RWPE2 (cell line): ENCODE results near the gene CIB4.

Experiments
- ATAC-seq: fragments of 200-7000 bp; cut with Tn5 transposase; 3 replicates; pipeline ENCODE4 v1.9.1; 2021; ENCODE audit warnings: low read depth
- DNase-seq: peaks from one replicate; pipeline ENCODE4 v3.0.0-alpha.2; 2020; ENCODE audit warnings: low spot score
- H3K27ac ChIP-seq: fragments of 450-650 bp; 2 replicates; pipeline ENCODE4 v1.5.1; 2017; ENCODE audit warnings: mild to moderate bottlenecking; ENCODE audit not compliant: poor library complexity, severe bottlenecking
- H3K27me3 ChIP-seq: fragments of 250-450 bp; sonication (Bioruptor Pico); 2 replicates; pipeline ENCODE4 v1.5.1; 2021; ENCODE audit warnings: mild to moderate bottlenecking, moderate library complexity; ENCODE audit not compliant: insufficient read depth, poor library complexity, severe bottlenecking
- H3K36me3 ChIP-seq: fragments of 250-450 bp; sonication (Bioruptor Pico); 2 replicates; pipeline ENCODE4 v1.5.1; 2020; ENCODE audit warnings: low read depth, mild to moderate bottlenecking, moderate library complexity
- H3K4me1 ChIP-seq: fragments of 250-450 bp; sonication (Bioruptor Pico); 2 replicates; pipeline ENCODE4 v1.5.1; 2021; ENCODE audit warnings: mild to moderate bottlenecking, moderate library complexity; ENCODE audit not compliant: insufficient read depth, poor library complexity, severe bottlenecking
- H3K4me3 ChIP-seq: fragments of 250-450 bp; sonication (Bioruptor Pico); 2 replicates; pipeline ENCODE4 v1.5.1; 2021; ENCODE audit warnings: mild to moderate bottlenecking, moderate library complexity; ENCODE audit not compliant: severe bottlenecking
- H3K9me3 ChIP-seq: fragments of 250-450 bp; sonication (Bioruptor Pico); 2 replicates; pipeline ENCODE4 v1.5.1; 2021; ENCODE audit warnings: mild to moderate bottlenecking, moderate library complexity; ENCODE audit not compliant: severe bottlenecking
- CTCF ChIP-seq: fragments of 450-650 bp; IDR thresholded peaks from one replicate; pipeline ENCODE4 v1.5.1; 2017; ENCODE audit warnings: mild to moderate bottlenecking, moderate library complexity; ENCODE audit not compliant: poor library complexity, severe bottlenecking

The CIB4 gene

GRCh38 chr2:26646986-26647672 is 6.0 kb upstream of the CIB4 start:
- Histone ChIP-seq H3K36me3 (no peaks in the 10 kb centered on the region), H3K9me3 (no peaks in the 10 kb centered on the region), H3K27me3 (peaks cover 2% of the 10 kb centered on the region), H3K4me1 (peaks cover 5% of the 10 kb centered on the region), H3K27ac (no peak overlapping the region), H3K4me3 (no peak overlapping the region)
- no peak for TF ChIP-seq CTCF
- DNase-seq, result no peak
- ATAC-seq, result no peak

DNA sequence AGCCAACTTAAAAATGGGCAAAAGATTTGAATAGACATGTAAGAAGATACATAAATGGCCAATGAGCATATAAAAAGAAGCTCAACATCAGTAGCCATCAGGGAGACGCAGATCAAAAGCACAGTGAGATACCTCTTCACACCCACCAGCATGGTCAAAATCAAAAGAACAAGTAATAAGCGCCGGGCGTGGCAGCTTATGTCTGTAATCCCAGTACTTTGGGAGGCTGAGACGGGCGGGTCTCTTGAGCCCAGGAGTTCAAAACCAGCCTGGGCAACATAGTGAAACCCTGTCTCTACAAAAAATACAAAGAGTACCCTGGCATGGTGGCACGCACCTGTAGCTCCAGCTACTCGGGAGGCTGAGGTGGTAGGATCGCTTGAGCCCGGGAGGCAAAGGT is 4.6 kb upstream of the CIB4 start:
- Histone ChIP-seq H3K36me3 (no peaks in the 10 kb centered on the region), H3K4me1 (peaks cover 9% of the 10 kb centered on the region), H3K27me3 (peaks cover 2% of the 10 kb centered on the region), H3K4me3 (no peak overlapping the region), H3K9me3 (no peaks in the 10 kb centered on the region), H3K27ac (no peak overlapping the region)
- no peak for TF ChIP-seq CTCF
- DNase-seq (no peak), ATAC-seq (no peak)

- DNase-seq, result no peak
These were observed 3.1 kb upstream of the CIB4 start for GRCh38 chr2:26644188-26644835.

DNA sequence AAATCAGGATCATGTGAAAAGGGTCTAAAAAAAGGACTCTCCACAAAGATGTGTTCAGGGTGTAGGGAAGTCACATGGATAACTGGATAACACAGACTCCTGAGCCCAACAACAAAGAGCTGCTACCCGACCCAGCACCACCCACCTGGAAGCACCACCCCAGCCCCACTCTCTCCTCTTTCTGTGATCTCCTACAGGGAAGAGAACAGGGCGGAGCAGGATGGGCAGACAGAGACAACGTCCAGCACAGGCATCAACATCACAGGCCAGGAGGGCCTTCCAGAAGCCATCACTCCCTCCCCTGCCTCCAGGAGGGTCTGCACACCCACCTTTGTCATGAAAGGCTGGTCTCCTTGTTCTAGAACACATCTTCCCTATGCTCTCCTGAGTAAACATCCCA is 1.3 kb upstream of the CIB4 start:
- no peak for TF ChIP-seq CTCF
- Histone ChIP-seq H3K9me3 (no peaks in the 10 kb centered on the region), H3K4me1 (peaks cover 15% of the 10 kb centered on the region), H3K4me3 (no peak overlapping the region), H3K27me3 (peaks cover 2% of the 10 kb centered on the region), H3K27ac (no peak overlapping the region), H3K36me3 (no peaks in the 10 kb centered on the region)
- no peak for DNase-seq
- ATAC-seq, result no peak

More at GRCh38 chr2:26644188-26644835, 3.1 kb upstream of the CIB4 start:
- H3K4me3 ChIP-seq, result no peak overlapping the region
- no peak overlapping the region for H3K27ac ChIP-seq
- no peaks in the 10 kb centered on the region for H3K9me3 ChIP-seq
- no peak for TF ChIP-seq CTCF
- ATAC-seq, result peak; percentile 44; the same call in 1 of the 3 replicates
- peaks cover 2% of the 10 kb centered on the region for H3K27me3 ChIP-seq
- no peaks in the 10 kb centered on the region for H3K36me3 ChIP-seq
- peaks cover 15% of the 10 kb centered on the region for H3K4me1 ChIP-seq

- peaks cover 15% of the 10 kb centered on the region for H3K4me1 ChIP-seq
- no peaks in the 10 kb centered on the region for H3K36me3 ChIP-seq
- H3K27me3 ChIP-seq, result peaks cover under 1% of the 10 kb centered on the region
- no peaks in the 10 kb centered on the region for H3K9me3 ChIP-seq
- DNase-seq (no peak), ATAC-seq (peak; percentile 52; the same call in 2 of the 3 replicates)
- H3K4me3 ChIP-seq, result no peak overlapping the region
- H3K27ac ChIP-seq, result no peak overlapping the region
- TF ChIP-seq CTCF, result no peak
These were observed 828 bp downstream of the CIB4 start for GRCh38 chr2:26640331-26640745.
